GM18499 (cell line): ENCODE measurements around the gene AKAP3.

Source experiments
- ATAC-seq: cut with Tn5 transposase; IDR thresholded peaks from one replicate; pipeline ENCODE4 v1.9.1; 2021; ENCODE audit warnings: moderate number of reproducible peaks; ENCODE audit not compliant: insufficient read depth, unreplicated experiment

The AKAP3 gene

DNA sequence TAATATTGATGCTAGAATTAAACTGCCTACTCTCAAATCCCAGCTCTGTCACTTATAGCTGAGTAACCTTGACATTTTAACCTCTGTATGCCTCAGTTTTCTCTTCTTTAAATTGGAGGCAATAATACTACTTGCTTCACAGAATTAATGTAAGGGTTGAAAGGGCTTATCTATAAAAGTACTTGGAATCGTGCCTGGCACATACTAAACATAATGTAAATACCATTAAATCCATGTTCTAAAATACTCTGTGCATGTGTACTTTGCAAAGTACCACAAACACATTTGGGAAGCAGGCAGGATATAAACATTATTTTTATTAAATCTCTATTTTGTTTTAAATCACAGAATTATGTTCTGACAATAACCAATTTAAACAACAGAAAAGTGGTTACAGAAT, 44.9 kb downstream of the AKAP3 start:
- no peak for ATAC-seq

DNA sequence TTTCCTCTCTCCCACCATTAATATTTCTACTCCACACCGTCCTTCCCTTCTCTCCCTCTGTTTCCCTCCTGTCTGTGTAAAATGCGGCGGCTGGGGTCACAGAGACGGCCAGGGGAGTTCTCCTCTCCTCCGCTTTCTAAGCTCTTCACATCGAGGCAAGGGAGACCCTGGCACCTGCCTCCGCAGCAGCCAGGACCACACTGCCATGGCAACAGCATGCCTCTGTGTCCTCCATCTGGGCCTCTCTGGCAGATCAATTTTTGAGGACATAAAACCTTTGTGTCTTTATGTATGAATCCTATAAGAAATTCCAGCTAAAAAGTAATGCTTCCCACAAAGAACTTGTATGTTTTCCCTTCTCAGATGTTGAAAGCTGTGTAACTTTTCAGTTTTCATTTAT, 45.4 kb downstream of the AKAP3 start:
- no peak for ATAC-seq

DNA sequence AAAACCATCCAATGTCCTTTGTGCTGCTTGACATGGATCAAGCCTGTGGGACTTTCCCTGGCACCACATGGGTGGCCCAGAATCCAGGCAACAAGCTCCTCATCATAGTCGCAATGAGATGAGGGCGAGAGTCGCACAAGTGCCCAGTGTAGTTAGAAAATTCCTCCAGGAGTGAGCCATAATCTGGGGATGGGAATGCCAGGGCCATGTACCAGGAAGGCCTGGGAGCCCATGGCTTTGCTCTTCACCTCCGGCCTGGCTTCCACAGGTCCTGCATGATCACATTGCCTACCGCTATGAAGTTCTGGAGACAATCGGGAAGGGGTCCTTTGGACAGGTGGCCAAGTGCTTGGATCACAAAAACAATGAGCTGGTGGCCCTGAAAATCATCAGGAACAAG, 53.0 kb downstream of the AKAP3 start:
- ATAC-seq: no peak

DNA sequence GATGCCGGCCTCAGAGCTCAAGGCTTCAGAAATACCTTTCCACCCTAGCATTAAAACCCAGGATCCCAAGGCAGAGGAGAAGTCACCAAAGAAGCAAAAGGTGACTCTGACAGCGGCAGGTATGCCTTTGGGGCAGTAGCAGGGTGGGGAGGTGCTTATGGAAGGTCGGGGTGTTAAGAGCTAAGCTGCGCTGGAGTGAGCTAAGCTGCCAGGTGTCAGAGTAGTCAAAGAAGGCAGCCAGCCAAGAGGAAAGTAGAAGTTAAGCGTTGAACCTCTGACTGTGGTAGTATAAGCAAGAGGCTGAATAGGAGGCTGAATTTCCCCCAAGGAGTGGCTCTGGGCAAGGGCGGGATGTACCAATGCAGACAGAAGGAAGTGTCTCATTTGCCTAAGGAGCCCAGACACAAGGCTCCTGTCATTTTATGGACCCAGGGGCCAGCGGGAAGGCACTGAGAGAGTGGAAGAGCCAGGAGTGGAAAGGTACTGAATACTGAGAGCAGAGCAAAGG, 57.6 kb downstream of the AKAP3 start:
- ATAC-seq: no peak

DNA sequence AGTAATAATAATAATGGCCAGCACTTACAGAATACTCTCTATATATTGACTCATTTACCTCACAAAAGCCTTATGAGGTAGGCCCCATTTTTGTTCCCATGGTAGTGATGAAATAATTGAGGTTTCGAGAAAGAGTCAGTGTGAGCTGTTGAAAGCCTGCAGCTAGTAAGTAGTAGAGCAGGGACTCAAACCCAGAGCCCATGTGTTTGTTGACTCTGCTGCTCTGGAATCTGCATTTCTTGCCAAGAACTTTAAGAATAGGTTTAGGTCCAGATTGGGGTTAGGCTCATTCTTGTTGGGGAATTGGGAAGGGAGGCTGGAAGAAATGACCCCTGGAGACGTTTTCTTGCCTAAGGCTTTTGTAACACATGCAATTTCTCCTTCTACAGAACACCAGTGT, 58.9 kb downstream of the AKAP3 start:
- ATAC-seq: no peak

DNA sequence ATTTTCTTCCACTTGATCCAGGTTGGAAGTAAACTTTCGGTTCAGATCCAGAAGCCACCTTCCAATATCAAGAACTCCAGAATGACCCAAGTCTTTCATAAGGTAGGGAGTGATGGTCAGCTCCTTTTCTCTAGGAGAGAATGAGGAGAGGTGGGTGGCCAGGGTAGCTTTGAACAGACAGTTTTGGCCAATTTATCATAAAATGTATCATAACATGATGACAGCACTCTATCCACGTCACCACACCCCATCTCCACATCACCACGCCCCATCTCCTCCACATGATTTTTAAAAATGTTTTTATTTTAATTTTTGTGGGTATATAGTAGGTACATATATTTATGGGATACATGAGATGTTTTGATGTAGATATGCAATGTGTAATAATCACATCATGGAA, 59.9 kb downstream of the AKAP3 start:
- ATAC-seq: no peak

DNA sequence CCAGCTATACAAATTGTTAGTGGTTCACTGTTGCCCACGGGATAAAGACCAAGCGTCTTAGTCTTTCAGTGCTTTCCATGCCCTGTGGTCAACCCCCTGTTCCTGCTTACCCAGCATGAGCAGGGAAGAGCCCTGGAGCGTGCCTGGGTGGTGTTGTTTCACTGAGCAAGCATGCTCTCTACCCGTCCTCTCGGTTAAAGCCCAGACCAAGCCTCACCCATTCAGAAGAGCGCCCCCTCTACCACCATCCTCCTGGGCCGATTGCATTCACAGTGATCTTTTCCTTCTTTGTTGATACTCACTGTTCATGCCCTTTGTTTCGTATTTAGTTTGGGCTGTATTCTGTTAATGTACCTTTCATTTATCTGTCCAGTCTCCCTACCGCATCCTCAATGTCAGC, 61.7 kb downstream of the AKAP3 start:
- no peak for ATAC-seq

DNA sequence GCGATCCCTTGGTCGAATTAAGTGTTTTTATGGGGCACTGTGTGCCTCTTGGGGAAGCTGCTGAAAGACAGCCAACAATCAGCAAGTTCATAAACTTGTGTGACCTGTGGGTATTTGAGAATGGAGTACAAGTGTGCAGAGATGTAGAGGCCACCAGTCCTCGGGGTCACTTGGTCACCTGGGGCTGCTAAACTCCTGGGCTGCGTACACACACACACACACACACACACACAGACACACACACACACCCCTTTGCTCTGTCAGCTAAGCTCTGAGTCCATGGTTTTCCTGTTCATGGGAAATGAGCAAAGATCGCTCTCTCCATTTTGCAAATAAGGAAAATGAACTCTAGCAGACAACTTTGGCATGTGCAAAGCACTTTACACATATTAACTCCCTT, 62.4 kb downstream of the AKAP3 start:
- ATAC-seq: no peak

DNA sequence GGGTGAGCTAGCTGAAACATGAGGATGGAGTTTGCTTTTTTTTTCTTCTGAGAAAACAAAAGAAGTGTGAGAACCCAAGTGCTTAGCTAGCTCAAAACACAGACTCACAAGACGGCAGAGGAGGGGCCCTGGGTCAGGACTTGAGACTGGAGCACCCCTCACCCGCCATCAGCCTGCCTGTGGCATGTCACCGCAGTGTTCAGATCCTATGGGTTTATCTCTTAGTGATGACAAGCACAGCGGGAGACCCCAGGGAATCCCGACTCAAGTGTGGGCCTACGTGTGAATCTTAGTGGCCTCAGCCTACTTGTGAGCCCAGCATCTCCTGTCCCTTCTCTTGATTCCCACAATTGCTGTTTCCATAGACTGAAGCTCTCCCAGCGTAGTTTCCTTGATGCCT, 64.0 kb downstream of the AKAP3 start:
- no peak for ATAC-seq

DNA sequence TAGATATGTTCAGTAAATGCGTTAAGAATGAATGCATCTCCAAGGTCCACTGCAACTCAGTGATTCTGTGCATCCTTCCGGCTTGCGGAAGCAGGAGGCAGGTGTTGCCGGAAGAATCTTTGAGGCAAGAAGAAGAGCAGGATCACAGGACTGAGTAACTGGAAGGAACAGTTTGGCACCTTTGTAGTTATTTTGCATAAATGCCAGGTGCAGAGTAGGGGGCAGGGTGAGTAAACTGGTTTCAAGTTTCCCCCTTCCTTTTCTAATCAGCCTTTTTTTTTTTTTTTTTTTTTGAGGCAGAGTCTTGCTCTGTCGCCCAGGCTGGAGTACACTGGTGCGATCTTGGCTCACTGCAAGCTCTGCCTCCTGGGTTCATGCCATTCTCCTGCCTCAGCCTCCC, 64.6 kb downstream of the AKAP3 start:
- ATAC-seq: no peak

DNA sequence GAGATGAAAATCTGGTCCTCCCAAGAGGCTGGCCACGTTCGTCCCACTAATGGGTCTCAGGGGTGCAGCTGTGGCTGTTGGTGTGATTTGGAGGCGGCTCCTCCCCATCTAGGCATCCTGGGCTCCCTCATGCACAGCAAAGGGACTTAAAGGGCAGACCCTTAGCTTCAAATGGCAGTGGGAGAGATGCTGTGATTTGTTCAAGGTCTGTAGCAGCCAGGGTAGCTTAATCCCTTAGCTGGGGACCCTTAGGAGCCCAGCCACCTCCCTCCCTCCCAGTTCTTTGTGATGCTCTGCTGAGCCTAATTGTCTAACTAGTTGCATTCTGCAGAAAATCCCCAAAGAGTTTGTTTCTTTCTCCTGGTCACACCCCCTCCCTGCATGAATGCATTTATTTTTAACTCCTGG, 68.6 kb downstream of the AKAP3 start:
- ATAC-seq: no peak

DNA sequence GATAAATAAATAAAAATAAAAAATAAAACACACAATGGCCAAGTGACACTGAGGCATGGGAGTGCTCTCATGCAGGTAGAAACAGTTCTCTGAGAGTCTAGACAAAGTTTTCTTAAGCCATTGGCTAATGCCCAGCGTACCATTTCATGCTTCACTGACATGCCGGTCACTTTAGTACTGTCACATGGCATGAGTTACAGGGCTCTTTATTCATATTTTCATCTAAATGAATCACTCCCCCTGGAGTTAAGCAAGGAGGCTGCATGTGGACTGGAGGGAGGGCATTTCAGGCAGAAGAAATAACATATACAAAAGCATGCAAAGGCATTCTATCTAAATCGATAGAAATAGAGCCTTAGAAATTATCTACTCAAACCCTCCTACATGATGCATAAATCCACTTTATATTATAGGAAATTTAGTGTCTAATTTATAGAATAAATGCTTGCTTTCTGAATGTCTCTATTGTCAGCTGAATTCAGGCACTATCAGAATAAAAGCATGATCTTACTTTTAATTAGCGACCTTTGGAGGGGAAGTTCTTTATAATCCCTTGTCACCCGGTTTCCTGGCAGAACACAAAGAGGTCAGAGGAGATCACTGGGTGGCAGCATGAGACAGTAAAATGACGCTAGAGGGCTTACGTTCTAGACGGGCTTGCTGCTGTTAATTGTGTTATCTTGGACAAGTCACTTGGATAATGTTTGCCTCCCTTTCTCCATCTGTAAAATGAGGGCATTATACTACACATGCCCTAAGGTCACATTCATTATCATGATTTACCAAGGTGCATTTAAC, 69.3 kb downstream of the AKAP3 start:
- no peak for ATAC-seq

DNA sequence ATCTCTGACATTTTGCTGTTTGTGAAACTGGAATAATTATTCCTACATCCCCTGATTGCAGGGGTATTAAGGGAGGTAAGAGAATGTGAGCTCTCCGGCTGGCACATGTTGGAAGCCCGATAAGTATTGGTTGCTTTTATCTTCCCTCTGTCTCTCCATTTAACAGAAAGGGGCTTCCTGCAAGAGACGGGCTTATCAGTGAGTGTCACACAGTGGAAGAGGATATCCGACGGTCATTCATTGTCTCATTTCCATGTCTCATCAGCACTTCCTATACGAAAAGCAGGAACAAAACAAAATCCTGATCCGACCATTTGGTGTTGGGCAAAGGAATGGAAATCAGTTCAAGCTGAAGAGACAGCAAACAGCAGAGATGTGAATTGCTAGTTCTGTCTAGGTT, 76.2 kb downstream of the AKAP3 start:
- ATAC-seq: no peak

DNA sequence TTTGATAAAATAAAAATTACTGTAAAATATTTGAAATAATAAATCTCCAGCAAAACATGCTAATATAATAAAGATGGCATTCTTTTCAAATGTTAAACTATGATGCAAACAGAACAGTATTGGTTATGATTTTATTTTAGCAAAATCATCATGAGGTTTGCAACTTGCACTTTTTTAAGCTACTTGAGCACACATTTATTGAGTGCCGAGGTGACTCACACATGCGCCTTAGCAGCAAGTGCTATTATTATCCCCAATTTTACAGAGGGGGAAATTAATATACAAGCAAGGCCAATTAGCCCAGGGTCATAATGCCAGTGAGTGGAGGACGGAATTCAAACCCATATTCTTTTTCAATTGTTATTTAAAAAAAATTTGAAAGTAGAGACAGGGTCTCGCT, 79.6 kb downstream of the AKAP3 start:
- ATAC-seq: no peak

DNA sequence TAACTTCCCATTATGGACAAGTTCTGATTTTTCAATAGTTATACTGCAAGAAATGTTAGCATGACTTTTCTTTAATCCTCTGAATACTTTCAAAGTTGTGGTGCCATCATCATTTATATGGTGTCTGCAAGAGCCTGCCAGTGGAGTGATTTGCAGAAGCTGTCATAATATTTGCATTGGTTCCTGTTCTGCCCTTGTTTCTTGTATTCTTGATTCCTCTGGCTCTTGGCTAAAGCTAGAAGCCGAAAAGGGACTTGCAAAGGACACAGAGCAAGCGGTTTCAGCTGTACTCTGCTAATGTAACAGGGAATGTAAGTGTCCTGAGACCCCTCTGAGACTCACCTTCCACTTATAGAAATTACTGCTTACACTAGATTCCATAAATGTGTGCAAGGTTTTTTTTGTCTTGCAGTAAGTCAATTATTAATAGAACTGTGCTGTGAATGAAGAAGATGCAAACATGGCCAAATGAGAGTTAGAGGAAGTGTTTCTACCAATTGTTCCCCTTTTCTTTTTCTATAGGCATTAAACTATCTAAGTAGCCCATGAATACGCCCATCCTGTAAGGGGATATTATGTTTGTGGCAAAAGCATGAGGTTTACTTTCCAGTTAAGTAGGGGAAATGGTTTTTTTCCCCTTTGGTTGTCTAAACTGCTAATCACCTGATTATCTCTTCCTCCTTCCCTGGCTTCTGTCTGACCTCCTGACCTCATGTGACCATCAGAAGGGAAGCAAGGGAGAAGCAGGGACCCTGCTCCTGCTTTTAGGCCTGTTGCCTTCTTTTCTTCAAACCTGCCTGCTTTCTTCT, 81.6 kb downstream of the AKAP3 start:
- ATAC-seq: no peak

DNA sequence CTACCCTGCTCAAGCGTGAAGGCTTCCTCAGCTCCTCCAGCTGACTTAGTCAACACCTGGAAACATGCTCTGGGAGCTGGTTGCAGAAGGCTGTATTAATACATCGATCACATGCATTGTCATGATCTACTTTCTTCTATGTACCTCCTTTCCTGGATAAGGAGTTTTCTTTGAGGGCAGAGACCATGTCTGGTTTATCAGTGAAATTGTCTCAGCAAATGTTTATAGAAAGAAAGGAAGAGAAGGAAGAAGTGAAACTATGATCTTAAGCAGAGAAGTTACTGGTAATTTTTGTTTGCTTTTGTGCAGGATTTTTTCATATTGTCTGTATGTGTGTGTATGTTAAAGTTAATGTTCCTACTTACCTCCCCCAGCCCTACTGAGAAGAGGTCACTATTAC, 82.4 kb downstream of the AKAP3 start:
- ATAC-seq: no peak
